ENCODE measurements around the gene MICALL2.
"Not testable (repeated sequence)": the region's sequence is repeated elsewhere in the genome, so short reads cannot be mapped to it uniquely, and the experiment has no call there.

The MICALL2 gene

DNA sequence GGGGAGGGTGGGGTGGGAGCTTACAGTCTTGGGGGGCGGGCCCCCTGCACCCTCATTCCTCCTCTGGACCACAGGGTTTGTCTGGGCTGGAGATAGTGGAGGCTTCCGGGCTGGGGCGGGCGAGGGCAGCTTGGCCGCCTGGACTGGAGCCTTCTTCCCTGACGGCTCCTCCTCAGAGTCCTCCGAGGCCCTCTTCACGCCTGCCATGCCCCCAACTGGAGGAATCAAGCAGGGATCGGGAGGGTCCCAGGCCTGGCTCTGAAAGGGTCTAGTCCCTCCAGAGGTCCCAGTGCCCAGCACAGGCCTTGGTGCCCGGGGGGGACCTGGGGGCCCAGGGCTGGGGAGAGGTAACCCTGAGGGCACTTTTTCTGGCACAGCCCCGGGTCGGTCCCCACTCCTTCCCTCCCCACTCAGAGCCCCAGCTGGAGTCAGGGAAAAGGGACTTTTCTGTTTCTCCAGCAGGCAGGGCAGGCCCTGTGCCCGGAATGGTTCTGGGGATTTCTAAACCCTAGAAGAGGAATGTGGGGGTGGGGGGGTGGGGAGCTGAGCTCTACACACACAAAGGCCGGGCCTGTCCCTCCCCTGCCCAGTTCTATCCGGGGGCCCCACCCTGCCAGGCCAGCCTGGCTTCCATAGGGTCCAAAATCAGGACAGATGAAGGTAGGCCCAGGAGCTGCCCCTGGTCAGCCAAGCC is 11.6 kb downstream of the MICALL2 start:
- DNase-seq (ENCODE audit: low spot score): no peak

DNA sequence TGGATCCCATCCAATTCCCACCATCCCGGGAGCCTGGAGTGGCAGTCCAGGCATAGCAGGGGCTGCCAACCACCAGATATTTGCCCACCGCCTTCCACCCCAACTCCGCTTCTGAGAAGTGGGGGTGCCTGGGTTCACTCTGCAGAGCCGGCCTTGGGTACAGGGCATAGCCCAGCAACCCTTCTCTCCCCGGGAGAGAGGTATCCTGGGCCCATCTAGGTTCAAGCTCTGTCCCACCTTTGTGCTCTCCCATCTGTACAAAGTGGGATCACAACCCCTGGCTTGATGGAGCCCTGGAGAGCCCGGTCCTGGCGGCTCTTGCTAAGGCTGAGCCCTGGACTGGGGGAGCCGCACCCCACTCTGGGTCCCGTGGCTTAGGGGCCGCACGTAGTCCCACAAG is 12.2 kb downstream of the MICALL2 start:
- DNase-seq (ENCODE audit: low spot score): no peak

DNA sequence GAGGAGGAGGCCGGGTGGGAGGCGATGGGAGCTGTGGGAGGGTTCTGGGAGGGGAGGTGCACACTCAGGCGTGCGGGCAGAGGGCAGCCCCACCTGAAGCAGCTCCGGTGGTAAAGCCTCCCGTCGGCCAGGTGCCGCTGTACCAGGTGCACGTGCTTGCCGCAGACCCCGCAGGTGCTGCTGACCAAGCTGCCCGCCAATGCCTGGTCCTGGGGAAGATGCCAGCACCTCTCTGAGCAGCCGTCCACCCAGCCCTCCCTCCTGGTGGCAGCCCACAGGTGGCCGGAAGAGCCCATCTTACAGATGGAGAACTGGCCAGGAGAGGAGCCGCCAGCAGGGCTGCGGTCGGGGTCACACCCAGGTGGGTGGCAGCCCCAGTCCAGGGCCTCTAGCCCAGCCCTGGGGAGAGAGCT is 12.6 kb downstream of the MICALL2 start:
- no peak for DNase-seq (ENCODE audit: low spot score)

DNA sequence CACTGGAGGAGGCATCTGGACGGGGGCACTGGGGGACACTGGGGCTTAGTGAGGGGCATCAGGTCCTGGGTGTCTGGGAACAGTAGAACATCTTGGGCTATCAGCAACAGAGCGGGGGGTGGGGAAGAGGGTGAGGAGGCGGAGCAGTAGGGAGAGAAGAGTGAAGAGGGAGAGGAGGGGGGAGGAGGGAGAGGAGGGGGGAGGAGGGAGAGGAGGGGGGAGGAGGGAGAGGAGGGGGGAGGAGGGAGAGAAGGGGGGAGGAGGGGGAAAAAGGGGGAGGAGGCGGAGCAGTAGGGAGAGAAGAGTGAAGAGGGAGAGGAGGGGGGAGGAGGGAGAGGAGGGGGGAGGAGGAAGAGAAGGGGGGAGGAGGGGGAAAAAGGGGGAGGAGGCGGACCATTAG is 13.2 kb downstream of the MICALL2 start:
- not testable (repeated sequence) for DNase-seq (ENCODE audit: low spot score)

DNA sequence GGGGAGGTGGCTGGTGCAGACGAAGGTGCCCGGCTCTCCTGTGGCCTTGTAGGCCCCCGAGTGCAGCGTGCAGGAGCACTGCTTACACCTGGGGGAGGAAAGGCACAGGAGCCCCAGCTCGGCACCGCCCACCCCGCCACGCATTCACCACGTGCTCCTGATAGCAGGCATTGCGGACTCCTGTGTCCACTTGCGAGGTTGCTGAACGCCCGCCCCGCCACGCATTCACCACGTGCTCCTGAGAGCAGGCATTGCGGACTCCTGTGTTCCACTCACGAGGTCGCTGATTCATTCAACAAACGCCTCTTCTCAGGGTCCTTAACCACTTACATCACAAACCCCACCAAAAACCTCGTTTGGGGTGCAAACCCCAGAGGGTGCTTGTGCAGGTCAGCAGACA is 13.9 kb downstream of the MICALL2 start:
- no peak for DNase-seq (ENCODE audit: low spot score)

DNA sequence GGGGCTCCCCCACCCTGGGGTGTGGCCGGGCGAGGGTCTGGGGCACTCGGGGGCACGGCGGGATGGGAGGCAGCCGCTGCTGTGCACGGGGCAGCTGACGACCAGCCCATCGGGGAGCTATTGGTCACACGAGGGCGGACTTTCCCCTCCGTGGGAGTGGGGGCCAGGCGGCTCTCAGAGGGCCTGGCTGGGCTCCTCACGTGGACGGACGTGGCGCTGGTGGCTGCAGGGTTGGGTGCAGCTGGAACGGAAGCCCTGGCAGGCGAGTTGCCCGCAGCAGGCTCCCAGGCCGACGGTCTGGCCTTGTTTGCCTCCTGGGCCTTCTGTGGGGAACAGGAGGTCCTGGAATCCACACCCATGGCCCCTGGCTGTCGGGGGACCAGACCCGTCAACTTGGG is 14.3 kb downstream of the MICALL2 start:
- DNase-seq (ENCODE audit: low spot score): no peak

DNA sequence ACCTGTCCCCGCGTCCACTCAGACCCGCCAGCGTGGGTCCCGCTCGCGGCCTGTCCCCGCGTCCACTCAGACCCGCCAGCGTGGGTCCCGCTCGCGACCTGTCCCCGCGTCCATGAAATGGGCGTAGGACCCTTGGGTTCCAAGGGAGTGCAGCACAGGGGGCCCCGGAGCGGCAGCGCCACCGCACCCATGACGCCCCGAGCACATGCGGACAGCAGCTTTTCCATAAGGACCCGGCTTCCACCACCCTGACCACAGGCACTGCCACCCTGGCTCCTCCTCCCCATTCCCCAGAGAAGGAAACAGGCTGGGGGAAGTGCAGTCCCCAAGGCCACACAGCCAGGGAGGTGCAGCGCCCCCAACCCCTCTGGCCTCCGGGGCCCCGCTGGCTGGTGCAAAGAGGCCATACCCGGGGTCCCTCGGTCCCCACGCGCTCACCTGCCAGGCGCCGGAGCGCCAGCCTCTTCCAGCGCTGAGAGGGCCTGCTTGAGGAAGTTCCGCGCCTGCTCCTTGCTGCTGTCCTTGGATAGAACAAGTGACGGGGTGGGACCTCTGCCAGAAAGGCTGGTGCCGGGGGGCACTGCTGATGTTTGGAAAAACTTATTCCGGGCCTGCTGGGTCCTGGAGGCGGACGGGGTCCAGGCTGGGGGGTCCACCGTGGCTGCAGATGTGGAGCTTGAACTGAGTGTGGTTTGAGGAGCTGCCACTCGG is 14.9 kb downstream of the MICALL2 start:
- DNase-seq (ENCODE audit: low spot score): no peak

DNA sequence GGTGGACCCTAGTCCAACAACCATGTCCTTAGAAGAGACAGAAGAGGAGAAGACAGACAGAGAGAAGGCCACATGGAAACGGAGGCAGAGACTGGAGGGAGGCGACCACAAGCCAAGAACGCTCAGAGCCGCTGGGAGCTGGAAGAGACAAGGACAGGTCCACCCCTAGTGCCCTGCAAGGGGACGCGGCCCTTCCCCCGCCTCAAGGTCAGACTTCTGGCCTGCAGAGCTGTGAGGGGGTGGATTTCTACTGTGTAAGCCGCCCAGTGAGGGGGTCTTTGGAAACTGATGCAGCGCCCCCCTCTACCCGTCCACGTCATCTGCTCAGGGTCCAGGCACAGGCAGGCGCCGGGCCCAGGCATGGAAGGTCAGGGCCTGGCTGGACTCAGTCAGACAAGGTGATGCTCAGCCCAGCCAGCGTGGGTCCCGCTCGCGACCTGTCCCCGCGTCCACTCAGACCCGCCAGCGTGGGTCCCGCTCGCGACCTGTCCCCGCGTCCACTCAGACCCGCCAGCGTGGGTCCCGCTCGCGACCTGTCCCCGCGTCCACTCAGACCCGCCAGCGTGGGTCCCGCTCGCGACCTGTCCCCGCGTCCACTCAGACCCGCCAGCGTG is 15.6 kb downstream of the MICALL2 start:
- DNase-seq (ENCODE audit: low spot score): not testable (repeated sequence)

DNA sequence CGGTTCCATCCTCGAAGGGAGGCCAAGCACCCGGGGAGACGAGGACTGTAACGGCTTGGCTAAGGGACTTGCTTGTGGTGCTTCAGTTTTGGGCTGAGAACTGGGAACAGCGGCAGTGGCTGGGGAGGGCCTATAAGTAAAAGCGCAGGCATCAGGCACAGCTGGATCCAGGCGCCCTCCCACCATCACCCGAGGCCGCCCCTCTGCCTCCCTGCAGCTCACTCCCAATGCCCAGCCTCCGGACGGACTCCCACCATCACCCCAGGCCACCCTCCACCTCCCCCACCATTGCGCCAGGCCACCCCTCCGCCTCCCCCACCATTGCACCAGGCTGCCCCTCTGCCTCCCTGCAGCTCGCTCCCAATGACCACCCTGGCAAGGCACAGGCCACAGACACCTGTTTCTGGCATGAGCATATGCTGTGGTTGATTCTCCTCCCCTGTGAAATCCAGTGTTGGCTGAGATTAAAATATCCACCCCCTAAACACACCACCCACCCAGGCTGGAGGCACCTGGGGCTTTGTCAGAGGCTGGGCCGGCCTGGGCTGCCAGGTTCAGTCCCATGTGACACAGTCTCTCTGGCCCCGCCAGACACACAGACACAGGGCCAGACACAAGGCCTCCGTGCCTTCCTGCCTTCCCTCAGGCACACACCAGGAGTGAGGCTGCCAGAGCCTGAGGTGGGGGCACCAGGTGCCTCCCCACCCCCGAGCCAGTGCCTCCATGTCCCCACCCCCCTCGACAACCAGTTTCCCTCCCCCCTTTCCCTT is 16.7 kb downstream of the MICALL2 start:
- no peak for DNase-seq (ENCODE audit: low spot score)

DNA sequence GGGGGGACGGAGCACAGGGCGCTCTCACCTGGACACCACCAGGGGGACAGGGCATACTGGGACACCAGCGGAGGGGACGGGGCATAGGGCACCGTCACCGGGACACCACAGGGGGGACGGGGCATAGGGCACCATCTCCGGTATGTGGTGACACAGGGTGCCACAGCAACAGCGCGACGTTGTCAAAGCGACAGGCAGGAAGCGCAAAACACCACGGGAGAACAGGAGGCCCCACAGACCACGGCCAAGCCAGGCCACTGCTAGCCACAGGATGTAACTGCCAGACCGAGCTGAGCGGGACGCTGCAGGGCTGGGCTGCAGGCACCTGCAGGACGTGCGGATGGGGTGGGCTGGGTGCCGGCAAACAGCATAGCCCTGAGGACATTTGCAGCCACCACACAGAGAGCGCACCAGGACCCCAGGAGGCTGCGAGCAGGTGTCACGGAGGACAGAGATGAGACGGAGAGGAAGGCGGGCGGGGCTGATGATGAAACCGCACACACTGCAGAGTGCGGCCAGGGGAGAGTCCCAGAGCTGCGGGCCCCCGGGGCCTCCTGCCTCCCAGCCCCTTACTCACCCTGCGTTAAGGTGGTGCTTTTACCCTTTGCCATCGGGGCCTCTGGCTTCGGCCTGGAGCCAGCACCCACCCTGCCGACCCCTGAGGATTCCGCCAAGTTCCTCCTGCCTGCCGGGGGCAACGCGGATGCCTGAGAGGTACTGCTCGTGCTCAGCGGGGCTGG is 17.5 kb downstream of the MICALL2 start:
- DNase-seq (ENCODE audit: low spot score): no peak

DNA sequence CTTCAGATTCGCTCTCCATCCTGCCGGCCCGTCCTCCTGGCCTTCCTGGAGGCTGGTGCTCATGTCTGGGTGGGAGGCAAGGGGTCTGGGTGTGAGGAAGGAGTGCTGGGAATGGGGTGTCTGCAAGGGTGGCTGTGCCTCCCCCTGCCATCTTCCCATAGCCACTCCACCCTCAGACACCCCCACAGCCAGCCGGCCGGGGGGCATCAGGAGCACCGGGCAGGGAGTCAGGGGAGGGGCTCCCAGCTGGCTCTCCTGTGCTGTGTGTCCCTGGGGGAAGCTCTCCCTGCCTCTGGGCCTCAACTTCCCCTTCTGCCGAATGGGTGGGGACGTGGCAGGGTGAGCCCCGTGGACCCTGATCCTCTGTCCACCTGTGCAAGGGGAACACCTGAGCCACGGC is 18.6 kb downstream of the MICALL2 start:
- DNase-seq (ENCODE audit: low spot score): no peak

DNA sequence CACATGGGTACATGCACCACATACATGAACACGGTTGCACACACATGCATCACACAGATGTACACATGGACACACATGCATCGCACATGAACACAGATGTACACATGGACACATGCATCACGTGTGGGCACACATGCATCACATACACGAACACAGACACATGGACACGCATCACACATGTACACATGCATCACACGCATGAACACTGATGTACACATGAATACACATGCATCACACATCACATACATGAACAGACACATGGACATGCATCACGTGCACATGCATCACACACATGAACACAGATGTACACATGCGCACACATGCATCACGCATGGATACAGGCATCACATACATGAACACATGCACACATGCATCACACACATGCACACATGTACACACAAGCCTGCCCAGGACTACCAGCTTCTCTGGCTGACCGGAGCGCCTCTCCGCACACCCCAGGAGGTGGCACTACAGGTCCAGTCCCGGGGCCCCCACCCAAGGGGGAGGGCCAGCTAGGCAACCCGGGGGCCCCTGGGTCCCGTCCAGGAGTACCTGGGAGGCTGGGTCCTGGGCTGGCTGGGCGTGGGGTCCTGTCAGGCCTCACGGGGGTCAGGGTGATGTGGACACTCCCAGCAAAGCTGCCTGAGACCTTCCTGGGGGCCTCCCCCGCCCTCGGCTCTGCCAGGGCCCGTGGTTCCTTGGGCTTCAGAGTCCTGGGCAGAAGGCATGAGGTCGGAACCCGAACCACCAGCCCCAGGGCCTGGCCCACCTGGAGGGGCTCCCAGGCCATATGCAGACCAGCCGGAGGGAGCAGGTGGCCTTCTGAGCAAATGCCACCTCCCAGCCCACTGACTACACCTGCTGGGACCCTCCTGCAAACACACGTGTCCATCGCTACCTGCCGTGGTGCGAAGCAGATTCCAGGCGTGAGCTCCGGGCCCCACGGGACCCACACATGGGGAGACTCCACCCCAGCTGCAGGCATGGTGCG is 19.6 kb downstream of the MICALL2 start:
- no peak for DNase-seq (ENCODE audit: low spot score)

DNA sequence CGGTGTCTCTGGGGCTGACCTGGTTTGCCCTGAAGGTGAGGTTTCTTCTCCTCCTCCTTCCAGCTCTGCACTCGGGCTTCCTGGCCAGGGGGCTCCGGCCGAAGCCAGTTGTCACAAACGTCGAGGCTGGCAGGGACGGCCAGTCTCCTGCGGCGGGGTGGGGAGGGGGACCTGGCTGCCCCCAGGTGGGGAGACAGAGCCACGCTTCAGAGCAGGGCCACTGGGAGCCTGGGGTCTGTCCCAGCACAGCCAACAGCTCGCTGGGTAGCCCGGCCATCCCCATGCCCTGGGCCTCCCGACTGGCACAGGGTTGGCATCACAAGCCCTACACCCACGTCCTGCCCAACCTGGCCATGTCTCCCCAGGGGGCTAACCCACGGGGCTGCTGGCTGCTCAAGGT is 20.4 kb downstream of the MICALL2 start:
- no peak for DNase-seq (ENCODE audit: low spot score)

DNA sequence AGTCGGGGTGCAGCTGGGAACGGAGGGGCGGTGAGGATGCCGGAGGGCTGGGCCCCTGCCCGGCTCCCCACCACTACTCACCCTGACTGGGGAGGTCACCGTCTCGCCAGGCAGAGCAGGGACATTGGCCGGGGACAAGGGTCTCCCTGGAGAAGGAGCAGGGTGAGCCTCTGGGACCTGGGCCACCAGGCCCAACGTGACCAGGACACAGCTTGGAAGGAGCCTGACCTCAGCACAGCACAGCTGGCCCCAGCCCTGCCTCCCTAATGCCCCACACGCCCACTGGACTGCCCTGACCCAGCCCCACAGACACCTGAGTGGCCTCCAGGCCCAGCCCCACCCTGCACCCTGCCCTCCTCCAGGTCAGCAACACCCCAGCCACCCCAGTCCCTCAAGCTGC is 21.1 kb downstream of the MICALL2 start:
- no peak for DNase-seq (ENCODE audit: low spot score)

DNA sequence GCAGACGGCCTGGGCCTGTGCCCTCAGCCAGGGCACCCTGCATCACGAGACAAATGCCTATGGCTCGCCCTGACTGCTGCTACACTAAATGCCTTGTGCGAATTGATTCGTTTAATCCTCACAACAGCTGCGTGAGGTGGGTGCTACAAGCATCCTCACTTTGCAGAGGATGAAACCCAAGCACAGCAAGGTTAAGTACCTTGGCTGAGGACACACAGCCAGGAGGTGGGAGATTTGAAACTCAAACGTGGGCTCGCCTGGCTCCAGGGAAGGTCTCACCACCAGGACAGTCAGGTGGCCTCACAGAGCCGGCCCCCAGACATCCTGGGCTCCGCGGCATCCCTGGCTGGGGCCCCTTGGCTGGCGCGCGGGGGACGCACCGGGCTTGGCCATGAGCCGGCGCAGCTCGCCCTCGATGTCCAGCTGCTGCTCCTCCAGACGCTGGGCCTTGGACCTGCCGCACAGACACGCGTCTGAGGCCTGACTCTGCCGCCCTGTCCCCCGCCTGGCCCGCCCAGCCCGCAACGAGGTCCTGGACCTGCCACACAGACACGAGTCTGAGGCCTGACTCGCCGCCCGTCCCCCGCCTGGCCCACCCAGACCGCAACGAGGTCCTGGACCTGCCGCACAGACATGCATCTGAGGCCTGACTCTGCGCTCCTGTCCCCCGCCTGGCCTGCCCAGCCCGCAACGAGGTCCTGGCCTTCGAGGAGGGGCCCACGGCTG is 22.0 kb downstream of the MICALL2 start:
- DNase-seq (ENCODE audit: low spot score): no peak

DNA sequence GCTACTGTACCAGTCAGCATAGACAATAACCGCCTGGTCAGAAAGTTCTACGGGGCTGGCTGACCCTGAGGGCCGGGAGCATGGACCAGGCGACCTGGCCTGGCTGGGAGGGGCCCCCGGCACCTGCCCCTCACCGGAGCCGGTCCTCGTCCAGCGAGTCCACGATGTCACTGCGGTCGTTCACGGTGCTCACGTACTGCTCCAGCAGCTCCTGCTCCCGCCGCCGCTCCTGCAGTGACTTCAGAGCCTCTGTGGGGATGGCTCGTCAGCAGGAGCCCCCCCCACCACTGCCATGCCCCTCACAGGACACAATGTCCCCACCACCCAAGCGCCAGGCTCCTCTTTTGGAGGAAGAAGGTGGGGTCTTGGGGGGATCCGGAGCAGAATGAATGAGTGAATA is 22.7 kb downstream of the MICALL2 start:
- no peak for DNase-seq (ENCODE audit: low spot score)

DNA sequence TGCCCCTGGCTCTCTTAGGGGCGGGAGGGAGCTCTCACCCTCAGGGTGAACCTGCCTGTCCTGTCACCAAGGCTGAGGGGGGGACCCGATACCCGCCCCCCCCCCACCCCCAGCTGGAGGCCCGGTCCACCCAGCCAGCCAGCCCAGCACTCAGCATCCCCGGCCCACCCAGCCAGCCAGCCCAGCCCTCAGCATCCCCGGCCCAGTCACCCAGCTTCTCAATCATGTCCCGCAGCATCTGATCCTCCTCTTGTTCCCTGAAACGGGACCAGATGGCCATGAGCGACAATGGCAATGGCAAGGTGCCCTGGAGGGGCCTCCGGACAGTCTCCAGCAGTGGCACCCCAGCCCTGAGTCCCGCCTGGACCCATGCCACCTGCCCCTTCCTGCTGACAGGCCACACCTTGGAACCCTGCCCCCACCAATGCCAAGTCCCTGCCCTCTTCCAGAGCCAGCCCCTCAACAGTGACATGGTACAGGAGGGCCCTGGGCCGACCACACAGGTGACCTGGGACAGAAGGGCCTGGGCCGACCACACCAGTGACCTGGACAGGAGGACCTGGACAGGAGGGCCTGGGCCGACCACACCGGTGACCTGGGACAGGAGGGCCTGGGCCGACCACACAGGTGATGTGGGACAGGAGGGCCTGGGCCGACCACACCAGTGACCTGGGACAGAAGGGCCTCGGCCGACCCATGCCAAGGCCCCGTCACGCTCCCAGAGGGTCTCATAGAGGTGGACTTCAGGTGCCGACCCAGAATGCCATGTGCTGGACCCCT is 24.2 kb downstream of the MICALL2 start:
- no peak for DNase-seq (ENCODE audit: low spot score)

DNA sequence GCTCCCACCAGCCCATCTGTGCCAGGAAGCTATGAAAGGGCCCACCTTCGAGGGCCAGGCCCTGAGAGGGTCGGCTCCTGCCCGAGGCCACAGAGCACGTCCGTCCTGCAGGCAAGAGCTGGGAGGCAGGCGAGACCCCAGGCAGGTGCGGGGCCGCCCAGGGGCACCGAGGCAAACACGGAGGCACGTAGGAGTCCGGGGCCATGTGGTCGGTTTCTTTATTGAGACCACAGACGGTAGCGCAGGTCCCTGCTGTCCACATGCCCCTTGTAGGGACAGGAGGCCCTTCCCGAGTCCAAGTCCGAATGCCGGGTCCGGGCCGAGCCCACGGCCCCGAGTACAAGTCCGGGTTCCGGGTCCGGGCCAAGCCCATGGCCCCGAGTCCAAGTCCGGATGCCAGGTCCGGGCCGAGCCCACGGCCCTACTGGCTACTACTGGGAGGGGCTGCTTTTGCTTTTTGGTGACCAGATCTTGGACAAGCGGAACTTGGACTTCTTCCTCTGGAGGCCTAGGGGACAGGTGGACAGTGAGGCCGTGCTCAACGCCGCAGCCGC is 25.0 kb downstream of the MICALL2 start:
- DNase-seq (ENCODE audit: low spot score): no peak

Measured in CD4-positive, alpha-beta T cell treated with Interleukin-6 at 100 ng/mL for 8 hours (primary cell).